Stimulated activated CD8-positive, alpha-beta memory T cell treated with anti-CD3 and anti-CD28 coated beads, Interleukin-7, amount 100 ng/mL, for 4 hours (primary cell): ENCODE measurements around the gene NOSIP.
"Not testable (repeated sequence)": the region's sequence is repeated elsewhere in the genome, so short reads cannot be mapped to it uniquely, and the experiment has no call there.

Experiments used
- DNase-seq, 2 donors: peaks; one replicate each; pipeline ENCODE4 v3.0.0-alpha.2; 2020; ENCODE audit warnings: low read depth in 2 of 2

Gene NOSIP, protein sequence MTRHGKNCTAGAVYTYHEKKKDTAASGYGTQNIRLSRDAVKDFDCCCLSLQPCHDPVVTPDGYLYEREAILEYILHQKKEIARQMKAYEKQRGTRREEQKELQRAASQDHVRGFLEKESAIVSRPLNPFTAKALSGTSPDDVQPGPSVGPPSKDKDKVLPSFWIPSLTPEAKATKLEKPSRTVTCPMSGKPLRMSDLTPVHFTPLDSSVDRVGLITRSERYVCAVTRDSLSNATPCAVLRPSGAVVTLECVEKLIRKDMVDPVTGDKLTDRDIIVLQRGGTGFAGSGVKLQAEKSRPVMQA

GRCh38 chr19:49580264-49581006 lies at the start of gene NOSIP:
NOSIP (minus strand) TSS chr19:49580556; CDS start chr19:49560691, 19,865 bp downstream.
- DNase-seq: peak; percentile 93 to 94

DNA sequence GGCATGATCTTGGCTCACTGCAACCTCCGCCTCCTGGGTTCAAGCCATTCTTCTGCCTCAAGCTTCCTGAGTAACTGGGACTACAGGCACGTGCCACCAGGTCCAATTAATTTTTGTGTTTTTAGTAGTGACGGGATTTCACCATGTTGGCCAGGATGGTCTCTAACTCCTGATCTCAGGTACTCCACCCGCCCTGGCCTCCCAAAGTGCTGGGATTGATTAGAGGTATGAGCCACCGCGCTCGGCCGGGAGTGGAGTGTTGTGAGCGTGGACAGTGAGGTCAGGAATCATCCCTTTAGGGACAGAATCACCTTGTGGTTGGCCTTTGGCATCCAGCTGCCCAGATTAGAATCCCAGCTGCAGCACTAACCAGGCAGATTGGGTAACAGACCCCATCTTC lies 49.3 kb upstream of the NOSIP start:
- DNase-seq: no peak

GRCh38 chr19:49626226-49626625 lies 45.9 kb upstream of the NOSIP start:
- DNase-seq: no peak

- DNase-seq: no peak
These were observed 44.9 kb upstream of the NOSIP start for GRCh38 chr19:49624967-49625910.

DNA sequence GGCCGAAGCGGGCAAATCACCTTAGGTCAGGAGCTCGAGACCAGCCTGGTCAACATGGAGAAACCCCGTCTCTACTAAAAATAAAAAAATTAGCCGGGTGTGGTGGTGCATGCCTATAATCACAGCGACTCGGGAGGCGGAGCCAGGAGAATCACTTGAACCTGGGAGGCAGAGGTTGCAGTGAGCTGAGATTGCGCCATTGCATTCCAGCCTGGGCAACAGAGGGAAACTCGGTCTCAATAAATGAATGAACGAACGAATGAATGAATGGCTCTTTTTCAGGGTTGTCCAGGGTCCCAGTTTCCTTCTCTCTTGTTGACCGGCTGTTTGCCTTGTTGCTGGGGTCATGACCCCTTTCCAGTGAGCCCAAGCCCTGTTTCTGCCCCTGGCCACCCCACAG lies 37.5 kb upstream of the NOSIP start:
- DNase-seq: not testable (repeated sequence)

DNA sequence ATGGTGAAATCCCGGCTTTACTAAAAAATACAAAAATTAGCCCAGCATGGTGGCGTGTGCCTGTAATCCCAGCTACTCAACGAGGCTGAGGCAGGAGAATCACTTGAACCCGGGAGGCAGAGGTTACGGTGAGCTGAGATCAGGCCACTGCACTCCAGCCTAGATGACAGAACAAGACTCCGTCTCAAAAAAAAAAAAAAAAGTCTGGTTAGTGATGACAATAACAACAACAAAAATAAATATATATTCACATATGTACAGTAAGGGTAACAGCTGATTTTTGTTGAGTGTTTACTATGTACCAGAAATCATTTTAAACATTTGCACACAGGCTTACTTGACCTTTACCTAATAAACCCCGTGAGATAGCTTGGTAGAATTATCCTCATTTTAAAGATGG lies 36.6 kb upstream of the NOSIP start:
- no peak for DNase-seq

DNA sequence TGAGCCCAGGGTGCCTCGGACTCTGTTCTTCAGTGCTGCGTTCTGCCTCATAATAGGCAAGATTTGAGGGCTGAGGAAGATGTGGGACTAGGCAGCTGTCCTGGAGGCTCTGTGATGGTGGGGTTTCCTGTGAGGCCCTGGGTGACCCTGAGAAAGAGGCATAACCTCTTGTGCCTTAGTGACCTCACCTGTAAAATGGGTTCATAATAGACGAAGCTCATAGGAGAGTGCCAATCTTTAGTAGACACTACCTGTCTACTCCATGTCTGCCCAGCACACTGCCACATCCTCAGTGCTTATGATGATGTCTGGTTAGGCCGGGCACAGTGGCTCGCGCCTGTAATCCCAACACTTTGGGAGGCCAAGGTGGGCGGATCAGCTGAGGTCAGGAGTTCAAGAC lies 36.2 kb upstream of the NOSIP start:
- DNase-seq: no peak

DNA sequence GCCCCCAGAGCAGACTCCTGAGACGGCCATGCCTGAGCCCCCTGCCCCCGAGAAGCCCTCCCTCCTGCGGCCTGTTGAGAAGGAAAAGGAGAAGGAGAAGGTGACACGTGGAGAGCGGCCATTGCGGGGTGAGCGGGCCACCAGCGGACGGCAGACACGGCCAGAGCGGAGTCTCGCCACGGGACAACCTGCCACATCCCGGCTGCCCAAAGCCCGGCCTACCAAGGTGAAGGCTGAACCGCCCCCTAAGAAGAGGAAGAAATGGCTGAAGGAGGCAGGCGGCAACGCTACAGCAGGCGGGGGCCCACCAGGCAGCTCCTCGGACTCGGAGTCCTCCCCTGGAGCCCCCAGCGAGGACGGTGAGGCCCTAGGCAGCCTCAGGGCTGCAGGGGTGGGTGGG lies 35.5 kb upstream of the NOSIP start:
- no peak for DNase-seq

GRCh38 chr19:49614096-49614833 lies 33.9 kb upstream of the NOSIP start:
- no peak for DNase-seq

GRCh38 chr19:49613374-49613773 lies 33.0 kb upstream of the NOSIP start:
- DNase-seq: no peak

DNA sequence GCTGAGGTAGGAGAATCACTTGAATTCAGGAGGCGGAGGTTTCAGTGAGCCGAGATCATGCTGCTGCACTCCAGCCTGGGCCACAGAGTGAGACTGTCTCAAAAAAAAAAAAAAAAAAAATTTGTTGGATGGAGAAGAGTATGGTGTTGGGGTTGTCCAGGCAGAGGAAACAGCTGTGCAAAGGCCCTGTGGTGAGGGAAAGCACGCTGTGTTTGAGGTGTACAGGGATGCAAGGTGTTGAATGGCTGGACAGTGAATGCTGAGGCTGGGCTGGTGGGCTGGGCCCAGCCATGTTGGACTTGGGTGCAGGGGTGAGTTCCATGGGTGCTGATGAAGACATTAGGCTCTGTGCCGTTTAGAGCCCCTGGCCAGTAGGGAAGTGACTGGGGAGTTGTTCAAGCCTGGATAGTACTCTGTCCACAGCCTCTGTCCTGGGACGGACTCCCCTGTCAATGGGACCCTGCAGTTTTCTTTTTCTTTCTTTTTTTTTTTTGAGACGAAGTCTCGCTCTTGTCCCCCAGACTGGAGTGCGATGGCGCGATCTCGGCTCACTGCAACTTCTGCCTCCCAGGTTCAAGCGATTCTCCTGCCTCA lies 29.2 kb upstream of the NOSIP start:
- DNase-seq: no peak

GRCh38 chr19:49605605-49606004 lies 25.2 kb upstream of the NOSIP start:
- no peak for DNase-seq

- DNase-seq: no peak
These were observed 22.4 kb upstream of the NOSIP start for GRCh38 chr19:49602806-49603205.

- DNase-seq: no peak
These were observed 21.2 kb upstream of the NOSIP start for GRCh38 chr19:49601482-49602038.

DNA sequence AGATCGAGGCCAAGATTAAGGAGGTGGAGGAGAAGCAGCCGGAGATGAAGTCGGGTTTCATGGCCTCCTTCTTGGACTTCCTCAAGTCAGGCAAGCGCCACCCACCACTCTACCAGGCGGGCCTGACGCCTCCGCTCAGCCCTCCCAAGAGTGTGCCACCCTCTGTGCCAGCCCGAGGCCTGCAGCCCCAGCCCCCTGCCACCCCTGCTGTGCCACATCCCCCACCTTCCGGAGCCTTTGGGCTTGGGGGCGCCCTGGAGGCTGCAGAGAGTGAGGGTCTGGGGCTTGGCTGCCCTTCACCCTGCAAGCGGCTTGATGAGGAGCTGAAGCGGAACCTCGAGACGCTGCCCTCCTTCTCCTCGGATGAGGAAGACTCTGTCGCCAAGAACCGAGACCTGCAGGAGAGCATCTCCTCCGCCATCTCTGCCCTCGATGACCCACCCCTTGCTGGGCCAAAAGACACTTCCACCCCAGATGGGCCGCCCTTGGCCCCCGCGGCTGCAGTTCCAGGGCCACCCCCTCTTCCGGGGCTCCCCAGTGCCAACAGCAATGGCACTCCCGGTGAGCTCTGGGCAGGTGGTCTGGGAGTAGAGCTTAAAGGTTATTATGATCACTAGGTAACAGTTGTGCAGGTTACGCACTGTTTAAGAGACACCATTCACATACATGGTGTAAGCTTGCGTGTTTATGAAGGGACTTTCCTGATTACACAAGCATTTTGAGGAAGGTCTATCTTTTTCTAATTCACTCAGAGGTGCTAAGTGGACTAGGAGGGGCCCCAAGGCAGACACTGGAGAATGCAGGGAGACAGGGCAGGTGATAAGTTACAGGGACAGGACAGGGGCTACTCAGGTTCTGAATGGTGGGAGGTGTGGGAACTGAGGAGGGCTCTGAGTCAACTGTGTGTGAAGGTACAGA lies 19.3 kb upstream of the NOSIP start:
- no peak for DNase-seq

- DNase-seq: no peak
These were observed 17.3 kb upstream of the NOSIP start for GRCh38 chr19:49597703-49597974.

DNA sequence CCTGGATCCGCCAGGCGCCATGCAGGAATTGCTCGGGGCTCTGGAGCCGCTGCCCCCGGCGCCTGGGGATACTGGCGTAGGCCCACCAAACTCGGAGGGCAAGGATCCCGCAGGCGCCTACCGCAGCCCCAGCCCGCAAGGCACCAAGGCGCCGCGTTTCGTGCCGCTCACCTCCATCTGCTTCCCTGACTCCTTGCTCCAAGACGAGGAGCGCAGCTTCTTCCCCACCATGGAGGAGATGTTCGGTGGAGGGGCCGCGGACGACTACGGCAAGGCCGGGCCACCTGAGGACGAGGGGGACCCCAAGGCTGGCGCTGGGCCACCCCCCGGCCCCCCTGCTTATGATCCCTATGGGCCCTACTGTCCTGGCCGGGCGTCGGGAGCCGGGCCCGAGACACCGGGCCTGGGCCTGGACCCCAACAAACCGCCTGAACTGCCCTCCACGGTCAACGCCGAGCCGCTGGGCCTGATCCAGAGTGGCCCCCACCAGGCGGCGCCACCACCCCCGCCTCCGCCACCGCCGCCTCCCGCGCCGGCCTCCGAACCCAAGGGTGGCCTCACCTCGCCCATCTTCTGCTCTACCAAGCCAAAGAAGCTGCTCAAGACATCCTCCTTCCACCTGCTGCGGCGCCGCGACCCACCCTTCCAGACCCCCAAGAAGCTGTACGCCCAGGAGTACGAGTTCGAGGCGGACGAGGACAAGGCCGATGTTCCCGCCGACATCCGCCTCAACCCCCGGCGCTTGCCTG lies 16.8 kb upstream of the NOSIP start:
- DNase-seq: no peak

DNA sequence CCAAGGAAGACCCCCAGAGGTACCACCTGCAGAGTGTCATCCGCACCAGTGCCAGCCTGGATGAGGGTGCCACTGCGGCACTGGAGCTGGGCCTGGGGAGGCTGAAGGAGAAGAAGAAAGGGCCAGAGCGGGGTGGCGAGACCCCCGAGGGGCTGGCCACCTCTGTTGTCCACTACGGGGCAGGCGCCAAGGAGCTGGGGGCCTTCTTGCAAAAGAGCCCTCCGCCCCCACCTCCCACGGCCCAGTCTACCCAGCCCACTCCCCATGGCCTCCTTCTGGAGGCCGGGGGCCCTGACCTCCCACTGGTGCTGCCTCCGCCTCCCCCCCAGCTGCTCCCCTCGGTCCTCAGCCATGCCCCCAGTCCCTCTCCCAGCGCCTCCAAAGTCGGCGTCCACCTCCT lies 16.1 kb upstream of the NOSIP start:
- DNase-seq: no peak

DNA sequence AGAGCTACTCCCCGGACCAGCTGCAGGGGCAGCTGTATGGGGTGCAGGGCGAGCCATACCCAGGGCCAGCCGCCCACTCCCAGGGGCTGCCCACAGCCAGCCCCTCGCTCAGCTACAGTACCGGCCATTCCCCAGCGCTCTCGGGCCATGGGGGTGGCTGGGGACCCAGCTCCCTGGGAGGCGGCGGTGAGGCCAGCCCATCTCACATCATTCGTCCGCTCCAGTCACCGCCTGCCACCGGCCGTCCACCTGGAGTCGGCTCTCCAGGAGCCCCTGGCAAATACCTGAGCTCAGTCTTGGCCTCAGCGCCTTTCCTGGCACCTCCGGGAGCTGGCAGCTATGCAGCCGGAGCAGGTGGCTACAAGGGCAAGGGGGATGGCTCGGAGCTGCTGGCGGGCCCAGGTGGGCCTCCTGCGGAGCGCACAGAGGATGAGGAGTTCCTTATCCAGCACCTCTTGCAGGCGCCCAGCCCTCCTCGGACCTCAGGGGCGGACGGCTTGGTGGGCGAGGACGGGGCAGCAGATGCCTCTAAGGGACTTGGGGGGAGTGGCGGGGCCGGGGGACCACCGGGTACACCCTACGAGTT lies 15.6 kb upstream of the NOSIP start:
- no peak for DNase-seq
